ENCODE measurements around the gene CTIF. TPM values are rescaled to one million over a fixed set of nuclear protein-coding genes. Genes with fewer than 3 reads are reported as not detected.
A peak's percentile ranks its signal among the peaks of the same experiment; 100 is the strongest.

Gene CTIF
- total RNA-seq, 1 experiment from 2014 or later = 5.8 TPM

DNA sequence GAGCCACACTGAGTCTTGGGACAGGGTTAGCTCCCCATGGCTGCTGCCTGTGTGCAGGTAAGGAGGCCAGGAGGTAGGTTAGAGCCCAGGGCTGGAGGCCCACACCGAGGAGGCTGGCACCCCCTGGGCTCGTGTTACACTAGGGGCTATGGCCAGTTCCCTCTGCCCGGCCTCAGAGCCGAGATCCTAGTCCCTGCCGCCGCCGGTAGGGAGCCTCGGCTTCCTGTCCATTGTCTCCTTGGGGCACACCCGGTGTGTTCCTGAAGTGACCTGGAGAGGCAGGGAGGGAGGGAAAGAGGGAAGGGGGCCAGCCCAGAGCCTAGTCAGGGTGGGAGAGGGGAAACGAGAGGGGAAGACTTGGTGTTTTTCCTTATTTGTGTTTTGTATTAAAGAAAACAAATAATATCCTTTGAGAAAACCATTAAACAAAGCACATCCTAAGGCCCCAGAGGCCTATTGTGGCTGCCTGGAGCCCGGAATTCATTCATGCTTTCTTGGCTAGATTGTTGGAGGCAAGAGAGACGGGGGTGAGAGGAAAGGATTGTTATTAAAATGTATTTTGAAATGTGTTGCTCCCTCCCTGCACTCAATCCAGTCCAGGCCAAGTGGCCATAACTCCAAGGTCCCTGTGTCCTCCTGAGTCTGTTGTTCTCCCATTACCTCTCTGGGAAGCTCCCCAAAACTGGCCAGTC, 170.7 kb downstream of the CTIF start:
- no TSS peak for BruUV-seq (replicated peaks)

DNA sequence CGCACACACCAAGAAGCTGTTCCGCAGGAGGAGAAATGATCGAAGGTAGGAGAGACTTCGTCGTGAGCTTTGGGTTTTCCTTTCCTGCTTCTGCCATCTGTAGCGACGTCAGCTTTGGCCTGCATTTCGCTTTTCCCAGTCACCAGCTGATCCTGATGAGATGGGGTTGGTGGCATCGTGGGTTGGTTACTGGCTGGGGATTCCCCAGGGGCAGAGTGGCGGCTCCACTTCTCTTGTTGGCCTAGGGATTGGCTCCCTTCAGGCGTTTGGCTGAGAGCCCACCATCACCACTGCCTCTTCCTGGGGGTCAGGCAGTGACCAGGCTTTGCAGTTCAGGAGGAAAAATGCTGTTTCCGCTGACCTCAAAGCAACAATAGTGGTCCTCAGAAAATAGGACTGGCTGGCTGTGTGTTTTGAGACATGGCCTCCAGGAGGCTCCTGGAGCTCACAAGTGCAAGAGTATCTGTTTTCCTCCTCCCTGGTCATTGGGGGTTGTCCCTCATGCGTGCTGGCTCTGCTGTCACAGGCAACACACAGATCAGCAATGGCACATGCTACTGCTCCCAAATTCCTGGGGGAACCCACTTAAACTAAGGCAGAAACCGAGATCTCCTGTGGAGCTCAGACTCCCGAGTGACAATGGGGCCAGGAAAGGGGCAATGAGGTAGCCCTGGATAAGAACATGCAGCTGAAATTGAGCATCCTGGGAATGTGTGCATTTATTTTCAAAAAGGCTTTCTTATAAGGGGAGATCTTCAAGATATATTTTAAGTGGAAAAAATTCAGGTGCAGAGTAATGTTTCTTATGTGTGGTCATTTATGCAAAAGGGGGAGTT, 173.0 kb downstream of the CTIF start:
- Histone ChIP-seq H3K36me3 (ENCODE audit: low read depth, low read length) (no peaks in the 10 kb centered on the region), H3K27ac (ENCODE audit: low read length) (no peak overlapping the region), H2AFZ (ENCODE audit: low read length) (no peak overlapping the region), H3K4me3 (ENCODE audit: low read length) (no peak overlapping the region), H3K4me2 (ENCODE audit: low read length) (no peak overlapping the region), H4K20me1 (ENCODE audit: low read length) (no peaks in the 10 kb centered on the region), H3K9me2 (replicated peaks; ENCODE audit: low read length) (no peaks in the 10 kb centered on the region), H3F3A (ENCODE audit: low read length, unreplicated experiment) (no peaks in the 10 kb centered on the region), H3K27me3 (ENCODE audit: low read length) (no peaks in the 10 kb centered on the region), H3K9ac (ENCODE audit: low read length) (no peak overlapping the region), H3K9me3 (ENCODE audit: low read length) (no peaks in the 10 kb centered on the region), H3K79me2 (ENCODE audit: low read length) (no peaks in the 10 kb centered on the region), H3K4me1 (ENCODE audit: insufficient read depth, low read length) (no peaks in the 10 kb centered on the region)
- intact Hi-C loops (cut with micrococcal nuclease) = no loop called here
- ChIA-PET POLR2A (ENCODE audit: unreplicated experiment) (no interaction called here), CTCF (no interaction called here)
- DNase-seq (peak; percentile 36), ATAC-seq (peak; percentile 56; the same call in 1 of the 2 replicates)
- BruUV-seq (replicated peaks) = no TSS peak
- TF ChIP-seq CTCF (conservative IDR thresholded peaks at IDR 0.05; ENCODE audit: low read depth, low read length) (peak; percentile 56), EZH2phosphoT487 (IDR thresholded peaks at IDR 0.05; ENCODE audit: borderline replicate concordance, low read length) (no peak)

More for the DNA sequence above, 170.7 kb downstream of the CTIF start:
- Histone ChIP-seq H3K9ac (ENCODE audit: low read length) (no peak overlapping the region), H4K20me1 (ENCODE audit: low read length) (no peaks in the 10 kb centered on the region), H3K4me1 (ENCODE audit: insufficient read depth, low read length) (no peaks in the 10 kb centered on the region), H3F3A (ENCODE audit: low read length, unreplicated experiment) (no peaks in the 10 kb centered on the region), H3K36me3 (ENCODE audit: low read depth, low read length) (no peaks in the 10 kb centered on the region), H3K9me2 (replicated peaks; ENCODE audit: low read length) (no peaks in the 10 kb centered on the region), H3K4me2 (ENCODE audit: low read length) (no peak overlapping the region), H3K79me2 (ENCODE audit: low read length) (no peaks in the 10 kb centered on the region), H3K9me3 (ENCODE audit: low read length) (no peaks in the 10 kb centered on the region), H3K27me3 (ENCODE audit: low read length) (no peaks in the 10 kb centered on the region), H3K27ac (ENCODE audit: low read length) (no peak overlapping the region), H2AFZ (ENCODE audit: low read length) (no peak overlapping the region), H3K4me3 (ENCODE audit: low read length) (no peak overlapping the region)
- ATAC-seq (no peak), DNase-seq (no peak)
- ChIA-PET POLR2A (ENCODE audit: unreplicated experiment) (no interaction called here), CTCF (no interaction called here)
- intact Hi-C loops (cut with micrococcal nuclease) = no loop called here
- TF ChIP-seq EZH2 (IDR thresholded peaks at IDR 0.05; ENCODE audit: low read length, unreplicated experiment) (no peak), EZH2phosphoT487 (IDR thresholded peaks at IDR 0.05; ENCODE audit: borderline replicate concordance, low read length) (no peak), CTCF (conservative IDR thresholded peaks at IDR 0.05; ENCODE audit: low read depth, low read length) (no peak)

DNA sequence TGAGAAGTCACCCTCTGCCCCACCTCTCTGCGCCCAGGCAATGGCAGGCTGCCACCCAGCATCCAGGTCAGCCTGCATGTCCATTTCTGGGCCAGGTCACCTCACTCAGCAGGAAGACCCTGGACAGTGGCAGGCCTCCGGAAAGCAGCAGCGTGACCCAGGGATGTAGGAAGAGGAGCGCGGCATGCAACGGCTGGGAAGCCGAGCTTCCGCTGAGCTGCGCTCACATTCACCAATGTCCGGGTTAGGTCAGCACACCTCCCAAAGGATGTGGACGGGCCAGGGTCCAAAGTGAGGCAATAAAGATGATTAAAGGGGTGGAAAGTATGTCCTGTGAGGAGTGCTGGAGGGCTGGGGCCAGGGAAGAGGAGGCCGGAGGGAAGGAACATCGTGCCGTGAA, 174.5 kb downstream of the CTIF start:
- no peak overlapping the region for H3K4me2 ChIP-seq (ENCODE audit: low read length)
- CTCF ChIA-PET = no interaction called here
- H4K20me1 ChIP-seq (ENCODE audit: low read length) = no peaks in the 10 kb centered on the region
- intact Hi-C loops (cut with micrococcal nuclease) = no loop called here
- no peaks in the 10 kb centered on the region for H3K27me3 ChIP-seq (ENCODE audit: low read length)
- H3F3A ChIP-seq (ENCODE audit: low read length, unreplicated experiment) = no peaks in the 10 kb centered on the region
- no peak overlapping the region for H3K4me3 ChIP-seq (ENCODE audit: low read length)
- H3K79me2 ChIP-seq (ENCODE audit: low read length) = no peaks in the 10 kb centered on the region
- no peaks in the 10 kb centered on the region for H3K36me3 ChIP-seq (ENCODE audit: low read depth, low read length)
- no peak for DNase-seq
- no peaks in the 10 kb centered on the region for H3K4me1 ChIP-seq (ENCODE audit: insufficient read depth, low read length)
- H3K27ac ChIP-seq (ENCODE audit: low read length) = no peak overlapping the region
- no peak for ATAC-seq
- H3K9me2 ChIP-seq (replicated peaks; ENCODE audit: low read length) = no peaks in the 10 kb centered on the region
- BruUV-seq (replicated peaks) = no TSS peak
- TF ChIP-seq CTCF (conservative IDR thresholded peaks at IDR 0.05; ENCODE audit: low read depth, low read length) = no peak
- TF ChIP-seq EZH2 (IDR thresholded peaks at IDR 0.05; ENCODE audit: low read length, unreplicated experiment) = no peak
- TF ChIP-seq EZH2phosphoT487 (IDR thresholded peaks at IDR 0.05; ENCODE audit: borderline replicate concordance, low read length) = no peak
- no peak overlapping the region for H3K9ac ChIP-seq (ENCODE audit: low read length)
- POLR2A ChIA-PET (ENCODE audit: unreplicated experiment) = no interaction called here
- H3K9me3 ChIP-seq (ENCODE audit: low read length) = no peaks in the 10 kb centered on the region
- no peak overlapping the region for H2AFZ ChIP-seq (ENCODE audit: low read length)
